ENCODE results near the gene U2AF1L4. TPM values are rescaled to one million over a fixed set of nuclear protein-coding genes. Genes with fewer than 3 reads are reported as not detected.

Gene U2AF1L4
- total RNA-seq, 4 donors from 2014 or later, result 5.1 to 22.9 (median 13.4) TPM

GRCh38 chr19:35739275-35740107 lies 5.7 kb downstream of the U2AF1L4 start:
- H3K9me3 ChIP-seq, result no peaks in the 10 kb centered on the region
- in situ Hi-C loops (cut with MboI; ENCODE audit: low sequenced_read_pairs in 4 of 4) (no loop called here), intact Hi-C loops (cut with DNase I; ENCODE audit: low total_unique reads) (loop anchor here (1.0 to 10.0 kb wide), 5 partner anchors 37 to 1338 kb away; partner anchors contain the start of genes FXYD7, OVOL3, POLR2I and TBCB)
- TF ChIP-seq POLR2A (IDR thresholded peaks at IDR 0.05), result no peak
- TF ChIP-seq CTCF (IDR thresholded peaks at IDR 0.05 in 4 of 5, conservative IDR thresholded peaks at IDR 0.05 in 1 of 5), result no peak
- H3K4me1 ChIP-seq, result peaks cover 19 to 24% of the 10 kb centered on the region in 2 donors
- no peaks in the 10 kb centered on the region for H3K27me3 ChIP-seq
- DNase-seq (no peak), ATAC-seq (no peak)
- H3K4me3 ChIP-seq, result peak overlapping the region; percentile 52 to 88 (median 78)
- peak overlapping the region; percentile 77 to 86 (median 82) for H3K27ac ChIP-seq
- H3K36me3 ChIP-seq, result peaks cover 0 to 50% of the 10 kb centered on the region in 2 donors

DNA sequence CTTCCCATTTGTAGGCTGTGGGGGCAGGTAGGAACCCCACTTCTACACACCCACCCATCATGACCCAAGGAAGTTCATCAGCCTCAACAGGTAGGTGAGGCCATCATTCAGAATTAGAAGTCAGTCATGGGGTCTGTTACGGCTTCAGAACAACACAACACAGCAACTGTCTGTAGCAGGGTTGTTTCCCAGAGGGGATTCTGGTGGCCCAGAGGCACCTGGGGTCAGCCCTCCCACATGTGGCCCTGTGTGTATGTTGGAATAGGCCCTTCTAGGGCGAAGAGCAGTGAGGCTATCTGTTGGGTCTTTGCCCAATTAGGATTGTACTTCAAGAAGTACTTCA lies 6.4 kb downstream of the U2AF1L4 start:
- peak overlapping the region in 2 of 4 donors; percentile 14 to 86 for H3K27ac ChIP-seq
- intact Hi-C loops (cut with DNase I; ENCODE audit: low total_unique reads) (no loop called here), in situ Hi-C loops (cut with MboI; ENCODE audit: low sequenced_read_pairs in 4 of 4) (no loop called here)

DNA sequence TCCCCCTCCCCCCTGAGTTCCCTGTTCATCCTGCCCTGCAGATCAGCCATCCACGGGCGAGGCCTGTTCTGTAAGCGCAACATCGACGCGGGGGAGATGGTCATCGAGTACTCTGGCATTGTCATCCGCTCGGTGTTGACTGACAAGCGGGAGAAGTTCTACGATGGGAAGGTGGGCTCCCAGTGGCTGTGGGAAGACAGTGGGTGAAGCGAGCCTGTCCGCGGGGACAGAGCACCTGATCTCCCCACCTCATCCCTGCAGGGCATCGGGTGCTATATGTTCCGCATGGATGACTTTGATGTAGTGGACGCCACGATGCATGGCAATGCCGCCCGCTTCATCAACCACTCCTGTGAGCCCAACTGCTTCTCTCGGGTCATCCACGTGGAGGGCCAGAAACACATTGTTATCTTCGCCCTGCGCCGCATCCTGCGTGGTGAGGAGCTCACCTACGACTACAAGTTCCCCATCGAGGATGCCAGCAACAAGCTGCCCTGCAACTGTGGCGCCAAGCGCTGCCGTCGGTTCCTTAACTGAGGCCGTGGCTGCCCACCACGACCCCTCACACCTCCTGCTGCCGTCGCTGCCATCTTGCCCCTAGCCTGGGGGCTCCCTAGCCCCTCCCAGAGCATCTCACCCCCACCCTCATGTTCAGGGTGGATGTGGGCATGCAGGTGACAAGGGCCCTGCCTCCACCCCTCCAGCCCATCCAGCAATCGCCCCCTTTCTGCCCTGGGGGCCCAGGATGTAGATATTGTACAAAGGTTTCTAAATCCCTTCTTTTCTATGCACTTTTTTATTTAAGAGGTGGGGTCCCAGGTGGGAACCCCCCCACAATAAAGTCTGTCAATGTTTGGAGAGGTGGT lies 7.0 kb downstream of the U2AF1L4 start:
- Histone ChIP-seq H3K9me3 (no peaks in the 10 kb centered on the region), H3K36me3 (peaks cover 0 to 57% of the 10 kb centered on the region in 2 donors), H3K27ac (no peak overlapping the region), H3K4me1 (peaks cover 12 to 16% of the 10 kb centered on the region in 2 donors), H3K27me3 (no peaks in the 10 kb centered on the region), H3K4me3 (no peak overlapping the region)
- ATAC-seq (no peak), DNase-seq (no peak)
- intact Hi-C loops (cut with DNase I; ENCODE audit: low total_unique reads), result no loop called here
- no peak for TF ChIP-seq CTCF (IDR thresholded peaks at IDR 0.05 in 4 of 5, conservative IDR thresholded peaks at IDR 0.05 in 1 of 5)
- TF ChIP-seq POLR2A (IDR thresholded peaks at IDR 0.05), result no peak
- in situ Hi-C loops (cut with MboI; ENCODE audit: low sequenced_read_pairs in 4 of 4), result no loop called here

More for the DNA sequence above, 6.4 kb downstream of the U2AF1L4 start:
- Histone ChIP-seq H3K36me3 (peaks cover 0 to 53% of the 10 kb centered on the region in 2 donors), H3K27me3 (no peaks in the 10 kb centered on the region), H3K9me3 (no peaks in the 10 kb centered on the region), H3K4me3 (no peak overlapping the region), H3K4me1 (peaks cover 13 to 17% of the 10 kb centered on the region in 2 donors)
- ATAC-seq (no peak), DNase-seq (no peak)
- no peak for TF ChIP-seq CTCF (IDR thresholded peaks at IDR 0.05 in 4 of 5, conservative IDR thresholded peaks at IDR 0.05 in 1 of 5)
- no peak for TF ChIP-seq POLR2A (IDR thresholded peaks at IDR 0.05)

GRCh38 chr19:35736913-35737886 lies 8.0 kb downstream of the U2AF1L4 start:
- H3K36me3 ChIP-seq, result peaks cover 0 to 65% of the 10 kb centered on the region in 2 donors
- intact Hi-C loops (cut with DNase I; ENCODE audit: low total_unique reads) (no loop called here), in situ Hi-C loops (cut with MboI; ENCODE audit: low sequenced_read_pairs in 4 of 4) (no loop called here)

More at GRCh38 chr19:35736913-35737886, 8.0 kb downstream of the U2AF1L4 start:
- H3K9me3 ChIP-seq, result no peaks in the 10 kb centered on the region
- H3K27ac ChIP-seq, result no peak overlapping the region
- no peak overlapping the region for H3K4me3 ChIP-seq
- DNase-seq (no peak), ATAC-seq (no peak)
- peaks cover 12 to 16% of the 10 kb centered on the region in 2 donors for H3K4me1 ChIP-seq
- no peak for TF ChIP-seq CTCF (IDR thresholded peaks at IDR 0.05 in 4 of 5, conservative IDR thresholded peaks at IDR 0.05 in 1 of 5)
- no peak for TF ChIP-seq POLR2A (IDR thresholded peaks at IDR 0.05)
- no peaks in the 10 kb centered on the region for H3K27me3 ChIP-seq
